CD14-positive monocyte (primary cell): ENCODE measurements around the gene ARHGDIA. TPM values are rescaled to one million over a fixed set of nuclear protein-coding genes. Genes with fewer than 3 reads are reported as not detected.
A peak's percentile ranks its signal among the peaks of the same experiment; 100 is the strongest.

ENCODE experiments used
- DNase-seq, 3 donors: peaks; one replicate each; pipeline ENCODE4 v3.0.0-alpha.2; 2011 to 2022
- H2AFZ ChIP-seq: 2 replicates; pipeline ENCODE4 v1.6.0; 2012; ENCODE audit warnings: mild to moderate bottlenecking, low read depth, low read length, inconsistent platforms; ENCODE audit not compliant: insufficient read depth, poor library complexity, severe bottlenecking
- H3K27ac ChIP-seq, 2 donors: 1 replicate in 1 of 2; 2 replicates in 1 of 2; pipeline ENCODE4 v1.5.1; 2012 to 2013; ENCODE audit warnings: low read length in 2 of 2, control low read depth in 1 of 2, inconsistent platforms in 1 of 2, low read depth in 1 of 2, mild to moderate bottlenecking in 1 of 2
- H3K27me3 ChIP-seq, 2 donors: one replicate each; pipeline versions ENCODE4 v1.6.0 to v1.6.1; 2011 to 2013; ENCODE audit warnings: low read length in 2 of 2; ENCODE audit not compliant: control insufficient read depth in 2 of 2, insufficient read depth in 2 of 2
- H3K36me3 ChIP-seq, 2 donors: replicated peaks in 1 of 2; 1 replicate in 1 of 2; 2 replicates in 1 of 2; pipeline versions ENCODE4 v1.5.1 to v1.6.1; 2012 to 2013; ENCODE audit warnings: low read length in 2 of 2, control low read depth in 1 of 2, inconsistent platforms in 1 of 2, mild to moderate bottlenecking in 1 of 2; ENCODE audit not compliant: insufficient read depth in 2 of 2, control insufficient read depth in 1 of 2
- H3K4me1 ChIP-seq, 2 donors: 1 replicate in 1 of 2; 2 replicates in 1 of 2; pipeline versions ENCODE4 v1.5.1 to v1.6.1; 2012 to 2013; ENCODE audit warnings: low read length in 2 of 2, control low read depth in 1 of 2, inconsistent platforms in 1 of 2, mild to moderate bottlenecking in 1 of 2, moderate library complexity in 1 of 2; ENCODE audit not compliant: insufficient read depth in 2 of 2, control insufficient read depth in 1 of 2
- H3K4me2 ChIP-seq: replicated peaks from 2 replicates; pipeline ENCODE3; 2012; ENCODE audit warnings: low read length, moderate library complexity, mild to moderate bottlenecking; ENCODE audit not compliant: poor library complexity, severe bottlenecking; ENCODE audit errors: extremely low read depth
- H3K4me3 ChIP-seq, 3 experiments: fragments of 200-600 bp in 1 of 3; sonication (generic) in 1 of 3; replicated peaks in 1 of 3; 1 replicate in 2 of 3; 2 replicates in 1 of 3; pipeline ENCODE4 v1.5.1; 2011 to 2013; ENCODE audit warnings: low read length in 3 of 3, mild to moderate bottlenecking in 3 of 3, control low read depth in 2 of 3, low read depth in 2 of 3, inconsistent platforms in 1 of 3, moderate library complexity in 1 of 3
- H3K79me2 ChIP-seq: 2 replicates; pipeline ENCODE4 v1.6.0; 2012; ENCODE audit warnings: mild to moderate bottlenecking, control low read depth, inconsistent platforms, low read length, moderate library complexity; ENCODE audit not compliant: insufficient read depth
- H3K9ac ChIP-seq: 2 replicates; pipeline ENCODE4 v1.6.0; 2017; ENCODE audit warnings: low read length, mild to moderate bottlenecking; ENCODE audit not compliant: insufficient read depth, poor library complexity, severe bottlenecking
- H3K9me3 ChIP-seq, 2 donors: replicated peaks in 1 of 2; 1 replicate in 1 of 2; 2 replicates in 1 of 2; pipeline versions ENCODE4 v1.5.1 to v1.6.1; 2012 to 2013; ENCODE audit warnings: low read length in 2 of 2, control low read depth in 1 of 2; ENCODE audit not compliant: control insufficient read depth in 1 of 2, insufficient read depth in 1 of 2
- H4K20me1 ChIP-seq: 2 replicates; pipeline ENCODE4 v1.6.0; 2012; ENCODE audit warnings: mild to moderate bottlenecking, low read length, control low read depth, moderate library complexity; ENCODE audit not compliant: insufficient read depth
- H3K27ac Mint-ChIP-seq, 7 donors: one replicate each; pipeline ENCODE4 v1.8.0; 2020; ENCODE audit warnings: mild to moderate bottlenecking in 7 of 7, mixed read lengths in 7 of 7, moderate library complexity in 6 of 7, inconsistent platforms in 2 of 7
- H3K27me3 Mint-ChIP-seq, 3 donors: one replicate each; pipeline ENCODE4 v1.8.0; 2021 to 2022; ENCODE audit warnings: low read depth in 3 of 3, mild to moderate bottlenecking in 3 of 3, mixed read lengths in 3 of 3, moderate library complexity in 3 of 3, inconsistent platforms in 1 of 3
- H3K36me3 Mint-ChIP-seq, 2 donors: one replicate each; pipeline ENCODE4 v1.8.0; 2020; ENCODE audit warnings: mixed read lengths in 2 of 2, inconsistent platforms in 1 of 2, mild to moderate bottlenecking in 1 of 2
- H3K4me1 Mint-ChIP-seq: one replicate; pipeline ENCODE4 v1.8.0; 2020; ENCODE audit warnings: mild to moderate bottlenecking, mixed read lengths
- H3K4me3 Mint-ChIP-seq, 2 donors: one replicate each; pipeline ENCODE4 v1.8.0; 2020; ENCODE audit warnings: mild to moderate bottlenecking in 2 of 2, mixed read lengths in 2 of 2, moderate library complexity in 1 of 2
- H3K9me3 Mint-ChIP-seq, 7 donors: one replicate each; pipeline ENCODE4 v1.8.0; 2020 to 2022; ENCODE audit warnings: mixed read lengths in 7 of 7, mild to moderate bottlenecking in 6 of 7, moderate library complexity in 6 of 7, inconsistent platforms in 2 of 7
- CTCF ChIP-seq: fragments of 200-600 bp; IDR thresholded peaks from one replicate; pipeline ENCODE4 v1.8.0; 2022; ENCODE audit warnings: antibody characterized with exemption, mild to moderate bottlenecking
- WGBS: methylation state at CpG from one replicate; pipeline ENCODE4 v1.1.5; 2013; ENCODE audit warnings: missing lambda C conversion rate; ENCODE audit not compliant: insufficient coverage; 5-methylcytosine and 5-hydroxymethylcytosine counted together
- intact Hi-C, 2 donors: fragments of 100-400 bp; cut with micrococcal nuclease; formaldehyde crosslinking; loops; one replicate each; pipeline versions ENCODE4 v1.15.0 to v1.15.1; 2023
- polyA plus RNA-seq, 3 donors: library from polyadenylated mRNA; depleted of rRNA in 1 of 3; unstranded in 2 of 3; stranded (reverse) in 1 of 3; fragments of 300-500 nt in 2 of 3; fragments of >200 nt in 1 of 3; fragmentation: Illumina TruSeq in 2 of 3; gene quantifications; 1 replicate in 2 of 3; 2 replicates in 1 of 3; pipeline ENCODE4 v1.2.3, GENCODE V29; 2012 to 2021

ARHGDIA gene
- polyA plus RNA-seq, 3 donors = 86.3 to 477 (median 97.2) TPM

GRCh38 chr17:81831563-81831956 is 39.6 kb downstream of the ARHGDIA start:
- Histone ChIP-seq H2AFZ (no peak overlapping the region), H3K4me2 (peak overlapping the region; percentile 94), H3K9ac (peak overlapping the region; percentile 30), H3K4me1 (peaks cover 39 to 49% of the 10 kb centered on the region in 2 donors), H3K4me3 (peak overlapping the region in 1 of 3 experiments; percentile 83), H3K36me3 (no peaks in the 10 kb centered on the region), H3K9me3 (no peaks in the 10 kb centered on the region), H3K27me3 (no peaks in the 10 kb centered on the region), H4K20me1 (no peaks in the 10 kb centered on the region), H3K27ac (peak overlapping the region; percentile 88 to 90), H3K79me2 (peaks cover 75% of the 10 kb centered on the region)
- Mint-ChIP-seq H3K27ac (peak overlapping the region; percentile 90 to 99 (median 96)), H3K36me3 (peaks cover 0 to 4% of the 10 kb centered on the region in 2 donors), H3K4me1 (peaks cover 38% of the 10 kb centered on the region), H3K4me3 (peak overlapping the region; percentile 90 to 92), H3K27me3 (peaks cover 0 to 1% (median 0%) of the 10 kb centered on the region in 3 donors), H3K9me3 (peaks cover 0 to 2% (median 0%) of the 10 kb centered on the region in 7 donors)
- intact Hi-C loops = loop anchor here in 1 of 2 donors (5.0 kb wide), 1 partner anchor 41 kb away; the partner anchor contains the start of gene ARHGDIA
- DNase-seq = no peak
- no peak for TF ChIP-seq CTCF
- 59% methylated on average over 6 of the region's 7 CpGs for WGBS

- H3K27me3 Mint-ChIP-seq = peaks cover 0 to 1% (median 0%) of the 10 kb centered on the region in 3 donors
- peaks cover 0 to 2% (median 0%) of the 10 kb centered on the region in 7 donors for H3K9me3 Mint-ChIP-seq
- WGBS = 100% methylated on average over 6 of the region's 6 CpGs
- Histone ChIP-seq H3K4me2 (no peak overlapping the region), H3K4me3 (no peak overlapping the region), H3K9ac (no peak overlapping the region), H3K4me1 (peaks cover 31 to 36% of the 10 kb centered on the region in 2 donors), H3K36me3 (no peaks in the 10 kb centered on the region), H3K79me2 (peaks cover 65% of the 10 kb centered on the region), H2AFZ (no peak overlapping the region), H4K20me1 (peaks cover 10% of the 10 kb centered on the region), H3K27me3 (no peaks in the 10 kb centered on the region), H3K27ac (no peak overlapping the region), H3K9me3 (no peaks in the 10 kb centered on the region)
- TF ChIP-seq CTCF = no peak
- peak overlapping the region in 1 of 7 donors; percentile 55 for H3K27ac Mint-ChIP-seq
- intact Hi-C loops = loop anchor here in 1 of 2 donors (5.0 kb wide), 1 partner anchor 42 kb away; the partner anchor contains the start of gene ARHGDIA
- H3K4me1 Mint-ChIP-seq = peaks cover 25% of the 10 kb centered on the region
- H3K4me3 Mint-ChIP-seq = no peak overlapping the region
- no peak for DNase-seq
- H3K36me3 Mint-ChIP-seq = peaks cover 4 to 8% of the 10 kb centered on the region in 2 donors
These were observed 41.3 kb downstream of the ARHGDIA start for GRCh38 chr17:81829858-81830257.
